Aorta (tissue), 5 donors: ENCODE measurements around the gene CCDC136. TPM values are rescaled to one million over a fixed set of nuclear protein-coding genes. Genes with fewer than 3 reads are reported as not detected.

ENCODE experiments used
- ATAC-seq: fragments of 200-7000 bp; cut with Tn5 transposase; one replicate; pipeline ENCODE4 v1.9.1; 2022; ENCODE audit warnings: moderate library complexity; ENCODE audit not compliant: low FRiP score
- DNase-seq, 2 donors: peaks; one replicate each; pipeline ENCODE4 v3.0.0-alpha.2; 2020
- H3K27ac ChIP-seq, 2 donors: one replicate each; pipeline ENCODE4 v1.5.1; 2013; ENCODE audit warnings: low read length in 2 of 2, mild to moderate bottlenecking in 2 of 2, moderate library complexity in 2 of 2, control low read depth in 1 of 2, inconsistent platforms in 1 of 2, low read depth in 1 of 2
- H3K27me3 ChIP-seq, 2 donors: one replicate each; pipeline ENCODE4 v1.6.1; 2013; ENCODE audit warnings: control low read depth in 1 of 2, low read length in 1 of 2, mild to moderate bottlenecking in 1 of 2, moderate library complexity in 1 of 2; ENCODE audit not compliant: insufficient read depth in 2 of 2, control insufficient read depth in 1 of 2
- H3K36me3 ChIP-seq, 2 donors: one replicate each; pipeline ENCODE4 v1.6.1; 2013; ENCODE audit warnings: control low read depth in 1 of 2, low read length in 1 of 2, mild to moderate bottlenecking in 1 of 2; ENCODE audit not compliant: insufficient read depth in 2 of 2, control insufficient read depth in 1 of 2
- H3K4me1 ChIP-seq, 2 donors: one replicate each; pipeline ENCODE4 v1.6.1; 2013; ENCODE audit warnings: low read length in 2 of 2, control low read depth in 1 of 2, mild to moderate bottlenecking in 1 of 2, moderate library complexity in 1 of 2; ENCODE audit not compliant: insufficient read depth in 2 of 2, control insufficient read depth in 1 of 2
- H3K4me3 ChIP-seq, 2 donors: one replicate each; pipeline ENCODE4 v1.5.1; 2013; ENCODE audit warnings: low read length in 2 of 2, control low read depth in 1 of 2, mild to moderate bottlenecking in 1 of 2
- H3K9me3 ChIP-seq: one replicate; pipeline ENCODE4 v1.6.1; 2013; ENCODE audit warnings: mild to moderate bottlenecking, low read length; ENCODE audit not compliant: control insufficient read depth
- WGBS, 2 donors: extraction: QIAGEN DNeasy Blood & Tissue Kit; methylation state at CpG; one replicate each; pipeline ENCODE4 v1.1.7; 2013; 5-methylcytosine and 5-hydroxymethylcytosine counted together
- intact Hi-C, 2 donors: fragments of 100-400 bp; cut with DNase I; formaldehyde crosslinking; loops; one replicate each; pipeline versions ENCODE4 v1.14.2 to v1.15.0; 2022
- polyA plus RNA-seq, 2 donors: library from polyadenylated mRNA; stranded (reverse); fragments of 200-250 nt; gene quantifications; one replicate each; pipeline ENCODE4 v1.2.3, GENCODE V29; 2013
- total RNA-seq, 2 donors: library from RNA; stranded (reverse); fragmentation: NEBNext Ultra II Directional; extraction: Animal tissue kit (Norgen Biotek cat#: 25700); gene quantifications; one replicate each; pipeline ENCODE4 v1.2.1, GENCODE V29; 2021
- donor health status: healthy with polysubstance abuse.
- donor health status: Bipolar disorder and iron deficiency.
- donor health status: DM: no; HTN: no; CAD: no.
- donor health status: DM: no; HTN: no; CAD: no.
- donor health status: DM: yes; HTN: yes; CAD: no.

The CCDC136 gene
- total and polyA plus RNA-seq, 4 donors: 7.5 to 29.5 (median 13.6) TPM

DNA sequence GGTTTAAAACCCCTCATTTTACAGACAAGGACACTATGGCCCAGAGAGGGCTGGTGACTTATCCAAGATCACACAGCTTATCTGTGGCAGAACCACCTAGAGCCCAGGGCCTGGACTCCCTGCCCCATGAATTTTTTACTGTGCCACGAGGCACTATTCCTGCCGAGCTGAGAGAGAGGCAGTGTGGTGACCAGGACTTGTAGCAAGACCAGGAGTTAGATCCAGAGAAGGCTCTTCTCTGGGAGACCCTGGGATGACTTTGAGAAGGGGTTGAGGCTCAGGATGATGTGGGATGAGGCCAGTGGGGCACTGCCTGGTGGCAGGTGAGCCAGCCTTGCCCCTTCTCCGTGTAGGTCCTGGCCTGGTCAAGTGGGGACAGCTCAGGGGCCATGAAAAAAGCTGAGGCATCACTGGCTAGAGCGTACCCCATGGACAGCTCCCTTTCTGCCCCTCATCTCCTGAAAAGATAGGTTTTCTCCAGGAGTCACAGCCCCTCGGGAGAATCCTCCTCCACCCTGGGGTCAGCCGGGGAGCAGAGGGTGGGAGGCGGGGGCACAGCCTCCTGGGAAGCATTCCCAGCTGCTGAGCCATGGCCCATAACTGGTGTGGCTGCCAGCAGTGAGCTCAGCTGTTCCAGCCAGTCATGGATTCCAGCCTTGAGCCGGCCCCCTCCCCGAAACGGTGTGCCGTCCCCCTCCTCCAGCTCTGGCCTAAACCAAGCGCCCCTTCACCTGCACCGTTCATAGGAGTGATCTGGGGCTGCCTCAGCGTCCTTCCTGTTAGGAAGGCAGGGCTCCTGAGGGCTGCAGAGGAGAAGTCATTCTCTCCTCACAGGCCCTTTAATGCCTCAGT lies 44.2 kb downstream of the CCDC136 start:
- DNase-seq: peak; percentile 82 to 90
- 17 to 23% methylated on average over 14 of the region's 14 CpGs for WGBS, 2 donors
- Histone ChIP-seq H3K36me3 (peaks cover 0 to 3% of the 10 kb centered on the region in 2 donors), H3K4me3 (no peak overlapping the region), H3K27me3 (no peaks in the 10 kb centered on the region), H3K9me3 (no peaks in the 10 kb centered on the region), H3K27ac (peak overlapping the region; percentile 12 to 34), H3K4me1 (no peaks in the 10 kb centered on the region)
- no peak for ATAC-seq
- intact Hi-C loops: no loop called here

DNA sequence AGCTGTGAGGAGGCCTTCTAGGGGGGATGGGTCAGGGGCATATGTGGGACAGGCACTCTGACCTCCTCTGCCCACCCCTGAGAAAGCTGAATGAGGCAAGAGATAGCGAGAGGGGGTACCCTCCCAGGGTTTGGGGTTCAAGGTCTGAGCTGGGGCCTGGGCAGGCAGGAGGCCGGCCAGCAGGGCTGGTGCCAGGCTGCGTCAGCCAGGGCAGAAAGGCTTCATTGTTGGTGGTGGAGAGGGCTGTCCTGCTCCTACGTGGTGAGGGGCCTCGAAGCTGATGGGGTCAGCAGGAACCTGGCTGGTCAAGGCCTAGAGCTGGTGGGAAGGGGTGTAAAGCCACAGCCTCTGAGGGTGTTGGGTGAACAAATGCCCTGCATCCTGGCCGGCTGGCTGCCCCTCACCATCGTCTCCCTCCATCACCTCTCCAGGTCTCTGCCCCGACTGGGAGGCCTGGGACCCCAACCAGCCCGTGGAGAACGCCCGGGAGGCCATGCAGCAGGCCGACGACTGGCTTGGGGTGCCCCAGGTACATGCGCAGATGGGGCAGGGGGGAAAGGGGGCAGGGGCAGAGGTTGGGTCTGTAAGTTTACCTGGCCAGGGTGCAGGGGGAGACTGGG lies 45.1 kb downstream of the CCDC136 start:
- H3K4me3 ChIP-seq: no peak overlapping the region
- no peak for ATAC-seq
- no peaks in the 10 kb centered on the region for H3K27me3 ChIP-seq
- H3K9me3 ChIP-seq: no peaks in the 10 kb centered on the region
- H3K4me1 ChIP-seq: no peaks in the 10 kb centered on the region
- H3K27ac ChIP-seq: peak overlapping the region in 1 of 2 donors; percentile 29
- WGBS, 2 donors: 79 to 81% methylated on average over 14 of the region's 14 CpGs
- intact Hi-C loops: no loop called here
- peaks cover 0 to 8% of the 10 kb centered on the region in 2 donors for H3K36me3 ChIP-seq
- peak in 1 of 2 donors; percentile 34 for DNase-seq

DNA sequence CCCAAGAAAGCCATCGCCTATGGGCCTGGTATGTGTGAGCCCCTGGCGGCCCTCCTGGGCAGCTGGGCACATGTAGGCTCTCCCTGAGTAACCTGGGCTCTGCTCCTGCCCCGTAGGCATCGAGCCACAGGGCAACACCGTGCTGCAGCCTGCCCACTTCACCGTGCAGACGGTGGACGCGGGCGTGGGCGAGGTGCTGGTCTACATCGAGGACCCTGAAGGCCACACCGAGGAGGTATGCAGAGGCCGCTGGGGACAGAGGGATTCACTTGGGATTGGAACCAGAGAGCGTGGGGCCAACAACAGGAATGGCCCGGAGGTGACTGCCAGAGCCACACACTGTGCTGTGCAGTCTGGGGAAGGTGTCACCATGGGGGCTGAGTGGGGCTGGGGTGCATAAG lies 45.8 kb downstream of the CCDC136 start:
- intact Hi-C loops: no loop called here
- H3K27me3 ChIP-seq: no peaks in the 10 kb centered on the region
- H3K9me3 ChIP-seq: no peaks in the 10 kb centered on the region
- WGBS, 2 donors: 91 to 94% methylated on average over 16 of the region's 16 CpGs
- DNase-seq (peak in 1 of 2 donors; percentile 39), ATAC-seq (no peak)
- no peak overlapping the region for H3K27ac ChIP-seq
- no peaks in the 10 kb centered on the region for H3K4me1 ChIP-seq
- no peak overlapping the region for H3K4me3 ChIP-seq
- peaks cover 0 to 9% of the 10 kb centered on the region in 2 donors for H3K36me3 ChIP-seq

DNA sequence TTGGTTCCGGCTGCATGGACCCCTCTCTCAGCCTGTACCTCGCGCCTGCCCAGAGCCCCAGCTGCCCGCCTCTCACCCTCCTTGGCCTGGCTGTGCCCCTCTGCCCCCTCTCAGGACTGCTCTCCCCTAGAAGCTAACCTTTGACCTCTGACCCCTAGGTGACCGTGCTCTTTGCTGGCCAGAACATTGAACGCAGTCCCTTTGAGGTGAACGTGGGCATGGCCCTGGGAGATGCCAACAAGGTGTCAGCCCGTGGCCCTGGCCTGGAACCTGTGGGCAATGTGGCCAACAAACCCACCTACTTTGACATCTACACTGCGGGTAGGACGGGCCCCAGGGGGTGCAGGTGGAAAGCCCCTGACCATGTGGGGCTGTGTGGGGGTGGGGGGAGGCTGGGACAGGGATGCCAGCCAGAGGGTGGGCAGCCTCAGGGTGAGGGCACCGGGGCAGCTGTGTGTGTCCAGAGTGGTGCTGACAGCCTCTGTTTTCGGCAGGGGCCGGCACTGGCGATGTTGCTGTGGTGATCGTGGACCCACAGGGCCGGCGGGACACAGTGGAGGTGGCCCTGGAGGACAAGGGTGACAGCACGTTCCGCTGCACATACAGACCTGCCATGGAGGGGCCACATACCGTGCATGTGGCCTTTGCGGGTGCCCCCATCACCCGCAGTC lies 46.5 kb downstream of the CCDC136 start:
- H3K27me3 ChIP-seq: no peaks in the 10 kb centered on the region
- peaks cover 0 to 9% of the 10 kb centered on the region in 2 donors for H3K36me3 ChIP-seq

DNA sequence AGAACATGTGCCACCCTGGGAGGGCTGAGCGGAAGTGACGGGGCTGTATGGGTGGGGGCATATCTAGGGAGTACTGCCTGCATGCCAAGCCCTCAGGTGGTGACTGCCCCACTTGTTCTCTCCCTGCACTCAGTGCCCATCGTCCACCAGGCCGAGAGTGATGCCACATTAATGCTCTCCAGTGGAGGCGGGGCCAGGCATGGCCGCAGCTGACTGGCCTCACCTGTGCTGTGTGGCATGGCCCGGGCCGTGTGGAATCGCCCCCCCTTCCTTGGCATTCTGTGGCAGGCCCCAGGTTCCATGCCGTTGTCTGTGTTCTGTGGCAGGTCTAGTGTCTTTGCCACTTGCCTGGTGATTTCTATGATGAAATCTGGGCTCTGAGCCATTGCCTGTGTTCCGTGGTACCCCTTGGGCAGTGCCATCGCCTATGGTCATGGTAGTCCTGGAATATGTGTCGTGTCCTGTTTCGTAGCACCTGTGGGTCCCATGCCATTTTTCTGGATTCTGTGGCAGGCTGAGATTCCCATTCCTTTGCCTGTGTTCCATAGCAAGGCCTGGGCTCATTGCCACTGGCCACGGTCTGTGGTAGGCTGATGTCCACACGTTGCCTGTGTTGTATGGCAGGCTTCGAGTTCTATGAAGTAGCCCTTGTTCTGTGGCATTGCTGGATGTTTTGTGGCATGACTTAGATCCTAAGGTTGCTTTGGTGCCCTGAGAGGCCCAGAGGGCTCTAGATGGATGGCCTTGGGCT lies 47.4 kb downstream of the CCDC136 start:
- H3K27ac ChIP-seq: no peak overlapping the region
- WGBS, 2 donors: 85 to 87% methylated on average over 17 of the region's 17 CpGs
- peak in 1 of 2 donors; percentile 31 for DNase-seq
- no peak overlapping the region for H3K4me3 ChIP-seq
- no peaks in the 10 kb centered on the region for H3K4me1 ChIP-seq
- intact Hi-C loops: no loop called here
- no peaks in the 10 kb centered on the region for H3K27me3 ChIP-seq
- H3K36me3 ChIP-seq: peaks cover 0 to 9% of the 10 kb centered on the region in 2 donors
- ATAC-seq: no peak
- no peaks in the 10 kb centered on the region for H3K9me3 ChIP-seq

More for the DNA sequence above, 46.5 kb downstream of the CCDC136 start:
- H3K27ac ChIP-seq: no peak overlapping the region
- H3K9me3 ChIP-seq: no peaks in the 10 kb centered on the region
- DNase-seq: peak; percentile 37 to 70
- no peak for ATAC-seq
- WGBS, 2 donors: 91 to 92% methylated on average over 22 of the region's 22 CpGs
- no peaks in the 10 kb centered on the region for H3K4me1 ChIP-seq
- H3K4me3 ChIP-seq: no peak overlapping the region
- intact Hi-C loops: no loop called here

DNA sequence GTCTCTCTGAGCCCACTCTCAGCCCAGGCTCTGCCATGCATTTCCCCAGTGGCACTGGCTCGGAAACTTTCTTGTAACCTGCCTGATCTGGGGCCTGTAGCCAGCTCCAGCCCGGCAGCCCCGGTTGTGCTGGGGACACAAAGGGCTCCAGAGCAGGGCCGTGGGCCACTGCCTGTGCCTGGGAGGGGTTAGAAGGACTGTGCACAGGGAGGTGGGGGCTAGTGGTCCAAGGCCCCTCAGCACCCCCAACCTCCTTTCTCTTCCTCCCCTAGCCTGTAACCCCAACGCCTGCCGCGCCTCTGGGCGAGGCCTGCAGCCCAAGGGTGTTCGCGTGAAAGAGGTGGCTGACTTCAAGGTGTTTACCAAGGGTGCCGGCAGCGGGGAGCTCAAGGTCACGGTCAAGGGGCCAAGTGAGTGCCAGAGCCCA lies 48.0 kb downstream of the CCDC136 start:
- Histone ChIP-seq H3K27me3 (no peaks in the 10 kb centered on the region), H3K36me3 (peaks cover 0 to 9% of the 10 kb centered on the region in 2 donors), H3K27ac (no peak overlapping the region), H3K4me1 (no peaks in the 10 kb centered on the region), H3K9me3 (no peaks in the 10 kb centered on the region), H3K4me3 (no peak overlapping the region)
- 91 to 94% methylated on average over 13 of the region's 13 CpGs for WGBS, 2 donors
- ATAC-seq (no peak), DNase-seq (peak in 1 of 2 donors; percentile 43)
- intact Hi-C loops: no loop called here

DNA sequence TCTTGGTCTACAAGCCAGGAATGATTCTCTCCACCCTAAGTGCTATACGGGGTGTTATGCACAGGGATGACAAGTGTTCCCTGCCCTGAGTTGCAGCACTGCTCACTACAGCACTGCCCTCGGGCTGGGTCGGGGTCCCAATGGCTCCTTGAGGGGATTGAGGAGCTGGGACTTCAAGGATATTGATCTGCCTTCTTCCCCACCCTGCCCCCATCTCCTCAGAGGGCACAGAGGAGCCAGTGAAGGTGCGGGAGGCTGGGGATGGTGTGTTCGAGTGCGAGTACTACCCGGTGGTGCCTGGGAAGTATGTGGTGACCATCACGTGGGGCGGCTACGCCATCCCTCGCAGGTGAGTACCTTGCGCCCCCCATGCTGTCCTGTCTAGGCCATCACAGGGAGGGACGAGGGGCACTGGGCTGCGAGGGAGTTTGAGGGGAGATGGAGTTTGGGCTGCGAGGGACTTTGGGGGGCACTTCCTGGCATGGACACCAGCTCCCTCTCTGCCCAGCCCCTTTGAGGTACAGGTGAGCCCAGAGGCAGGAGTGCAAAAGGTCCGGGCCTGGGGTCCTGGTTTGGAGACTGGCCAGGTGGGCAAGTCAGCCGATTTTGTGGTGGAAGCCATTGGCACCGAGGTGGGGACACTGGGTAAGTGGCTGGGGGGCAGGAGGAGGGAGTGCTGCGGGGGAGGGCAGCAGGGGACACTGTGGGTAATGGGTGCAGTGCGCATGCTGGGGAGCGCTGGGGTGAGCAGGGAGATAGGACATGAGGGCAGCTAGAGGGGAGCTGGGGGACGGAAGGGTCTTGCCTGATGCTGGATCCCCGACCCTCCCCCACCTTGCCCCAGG lies 48.8 kb downstream of the CCDC136 start:
- no peak overlapping the region for H3K27ac ChIP-seq
- no peaks in the 10 kb centered on the region for H3K9me3 ChIP-seq
- ATAC-seq (no peak), DNase-seq (peak in 1 of 2 donors; percentile 39)
- H3K4me1 ChIP-seq: no peaks in the 10 kb centered on the region
- no peak overlapping the region for H3K4me3 ChIP-seq
- WGBS, 2 donors: 89 to 91% methylated on average over 22 to 23 of the region's 23 CpGs
- peaks cover 0 to 9% of the 10 kb centered on the region in 2 donors for H3K36me3 ChIP-seq
- H3K27me3 ChIP-seq: no peaks in the 10 kb centered on the region
- intact Hi-C loops: no loop called here
